ENCODE data around the gene GPC6.

The GPC6 gene

DNA sequence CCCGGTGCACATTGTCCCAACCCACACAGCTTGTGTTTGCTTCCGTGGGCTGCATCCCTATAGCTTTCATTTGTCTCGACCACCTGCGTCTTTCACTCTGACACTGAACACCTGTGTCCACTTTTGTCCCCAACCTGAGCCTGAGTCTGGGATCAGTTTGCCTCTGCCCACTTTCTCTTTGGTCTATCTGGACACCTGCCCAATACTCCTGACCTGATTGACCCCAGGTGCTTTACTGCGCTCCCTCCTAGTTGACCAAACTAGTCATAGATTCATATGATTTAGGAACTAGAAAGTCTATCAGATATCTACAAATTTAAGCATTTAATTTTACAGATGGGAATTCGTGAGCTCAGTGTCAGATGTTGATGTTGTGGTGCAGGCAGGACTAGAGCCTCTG, 1043.0 kb downstream of the GPC6 start (continued):
- no peak for TF ChIP-seq MYNN (tag by site-specific recombination; IDR thresholded peaks at IDR 0.05; ENCODE audit: borderline replicate concordance)
- no peak for TF ChIP-seq ZNF404 (tag by site-specific recombination; IDR thresholded peaks at IDR 0.05)

GRCh38 chr13:94270556-94270955, 1043.9 kb downstream of the GPC6 start:
- H3K4me1 ChIP-seq (ENCODE audit: control insufficient read depth, insufficient read depth, low read length): no peaks in the 10 kb centered on the region
- ChIA-PET CTCF (no interaction called here), POLR2A (no interaction called here)
- no peak overlapping the region for H3K27ac ChIP-seq (ENCODE audit: extremely low read depth, low read depth, low read length)
- TF ChIP-seq ZNF529 (tag by site-specific recombination; IDR thresholded peaks at IDR 0.05; ENCODE audit: insufficient replicate concordance) (no peak), ZBTB10 (tag by site-specific recombination; IDR thresholded peaks at IDR 0.05) (no peak), ZNF274 (IDR thresholded peaks at IDR 0.05; ENCODE audit: low read length) (no peak), ZNF274 (tag by site-specific recombination; IDR thresholded peaks at IDR 0.05; ENCODE audit: borderline replicate concordance) (no peak), ZNF37A (tag by site-specific recombination; IDR thresholded peaks at IDR 0.05) (no peak), ZNF561 (tag by site-specific recombination; IDR thresholded peaks at IDR 0.05; ENCODE audit: borderline replicate concordance) (no peak), ZNF302 (tag by site-specific recombination; IDR thresholded peaks at IDR 0.05; ENCODE audit: low read depth) (no peak), ZNF16 (tag by site-specific recombination; IDR thresholded peaks at IDR 0.05; ENCODE audit: low read depth) (no peak), ZNF701 (tag by site-specific recombination; IDR thresholded peaks at IDR 0.05) (no peak), BCL11B (tag by site-specific recombination; IDR thresholded peaks at IDR 0.05; ENCODE audit: low read depth) (no peak), ZNF596 (tag by site-specific recombination; IDR thresholded peaks at IDR 0.05) (no peak), RBAK (tag by site-specific recombination; IDR thresholded peaks at IDR 0.05) (no peak), ZNF175 (tag by site-specific recombination; IDR thresholded peaks at IDR 0.05) (no peak), TCF7L2 (IDR thresholded peaks at IDR 0.05; ENCODE audit: borderline replicate concordance, low read depth, low read length) (no peak), ZNF398 (tag by site-specific recombination; IDR thresholded peaks at IDR 0.05) (no peak), ZXDB (tag by site-specific recombination; IDR thresholded peaks at IDR 0.05) (no peak), PRDM10 (tag by site-specific recombination; IDR thresholded peaks at IDR 0.05) (no peak)
- no peak overlapping the region for H3K4me3 ChIP-seq (ENCODE audit: low read depth, low read length)
- H3K9me3 ChIP-seq (ENCODE audit: control insufficient read depth, insufficient read depth, low read depth, low read length): no peaks in the 10 kb centered on the region
- H3K36me3 ChIP-seq (ENCODE audit: control insufficient read depth in 2 of 2, insufficient read depth in 1 of 2, low read length in 2 of 2): no peaks in the 10 kb centered on the region
